Tibial artery (tissue), 4 donors: ENCODE results near the gene CFAP90.

ENCODE experiments used
- DNase-seq, 2 donors: peaks; one replicate each; pipeline ENCODE4 v3.0.0-alpha.2; 2019
- H3K27ac ChIP-seq, 2 donors: fragments of 200-600 bp; sonication (generic) in 1 of 2; 1 replicate in 1 of 2; 2 replicates in 1 of 2; pipeline ENCODE4 v1.5.1; 2018 to 2019; ENCODE audit warnings: mild to moderate bottlenecking in 1 of 2
- H3K27me3 ChIP-seq, 2 donors: fragments of 200-600 bp; sonication (generic) in 1 of 2; one replicate each; pipeline versions ENCODE4 v1.5.1 to v1.6.0; 2016 to 2019
- H3K36me3 ChIP-seq, 3 donors: fragments of 200-600 bp; sonication (generic) in 2 of 3; one replicate each; pipeline ENCODE4 v1.5.1; 2016 to 2019; ENCODE audit warnings: mild to moderate bottlenecking in 2 of 3
- H3K4me1 ChIP-seq, 4 donors: fragments of 200-600 bp; sonication (generic) in 2 of 4; 1 replicate in 3 of 4; 2 replicates in 1 of 4; pipeline ENCODE4 v1.5.1; 2016 to 2019
- H3K4me3 ChIP-seq, 2 donors: fragments of 200-600 bp; sonication (generic) in 1 of 2; 1 replicate in 1 of 2; 2 replicates in 1 of 2; pipeline ENCODE4 v1.5.1; 2018 to 2019; ENCODE audit warnings: mild to moderate bottlenecking in 2 of 2
- H3K9me3 ChIP-seq, 3 donors: fragments of 200-600 bp; sonication (generic) in 1 of 3; one replicate each; pipeline ENCODE4 v1.5.1; 2016 to 2019
- CTCF ChIP-seq, 2 experiments: fragments of 200-600 bp in 1 of 2; fragments of 450-650 bp in 1 of 2; IDR thresholded peaks; one replicate each; pipeline ENCODE4 v1.5.1; 2017 to 2019; ENCODE audit warnings: antibody characterized with exemption in 2 of 2, mild to moderate bottlenecking in 1 of 2, moderate library complexity in 1 of 2
- intact Hi-C: fragments of 100-400 bp; cut with DNase I; formaldehyde crosslinking; loops from one replicate; pipeline ENCODE4 v1.15.0; 2023; ENCODE audit warnings: low total_unique reads

The CFAP90 gene

GRCh38 chr5:7868427-7868772, 17.5 kb upstream of the CFAP90 start:
- peaks cover 0 to 17% (median 9%) of the 10 kb centered on the region in 3 donors for H3K36me3 ChIP-seq
- peak overlapping the region; percentile 83 to 84 for H3K27ac ChIP-seq
- H3K4me1 ChIP-seq = peaks cover 0 to 28% (median 19%) of the 10 kb centered on the region in 4 donors
- no peak for DNase-seq
- no peaks in the 10 kb centered on the region for H3K9me3 ChIP-seq
- TF ChIP-seq CTCF (IDR thresholded peaks at IDR 0.05) = no peak
- peak overlapping the region; percentile 87 to 93 for H3K4me3 ChIP-seq
- intact Hi-C loops = no loop called here
- no peaks in the 10 kb centered on the region for H3K27me3 ChIP-seq

- Histone ChIP-seq H3K4me1 (peaks cover 0 to 28% (median 19%) of the 10 kb centered on the region in 4 donors), H3K36me3 (peaks cover 4 to 25% (median 15%) of the 10 kb centered on the region in 3 donors), H3K27me3 (no peaks in the 10 kb centered on the region), H3K4me3 (no peak overlapping the region), H3K27ac (no peak overlapping the region), H3K9me3 (no peaks in the 10 kb centered on the region)
- DNase-seq = no peak
- TF ChIP-seq CTCF (IDR thresholded peaks at IDR 0.05) = no peak
- intact Hi-C loops = no loop called here
Observed at GRCh38 chr5:7867260-7867659, 16.3 kb upstream of the CFAP90 start.

GRCh38 chr5:7866196-7866595, 15.3 kb upstream of the CFAP90 start:
- Histone ChIP-seq H3K4me1 (peaks cover 0 to 23% (median 18%) of the 10 kb centered on the region in 4 donors), H3K27ac (no peak overlapping the region), H3K4me3 (no peak overlapping the region), H3K9me3 (no peaks in the 10 kb centered on the region), H3K36me3 (peaks cover 13 to 35% (median 20%) of the 10 kb centered on the region in 3 donors), H3K27me3 (no peaks in the 10 kb centered on the region)
- no peak for DNase-seq
- no peak for TF ChIP-seq CTCF (IDR thresholded peaks at IDR 0.05)
- intact Hi-C loops = no loop called here

- no peak overlapping the region for H3K4me3 ChIP-seq
- H3K4me1 ChIP-seq = no peaks in the 10 kb centered on the region
- peaks cover 34 to 56% (median 35%) of the 10 kb centered on the region in 3 donors for H3K36me3 ChIP-seq
- intact Hi-C loops = no loop called here
- H3K27ac ChIP-seq = no peak overlapping the region
- H3K9me3 ChIP-seq = no peaks in the 10 kb centered on the region
- no peak for DNase-seq
- no peaks in the 10 kb centered on the region for H3K27me3 ChIP-seq
- TF ChIP-seq CTCF (IDR thresholded peaks at IDR 0.05) = no peak
Observed at GRCh38 chr5:7857926-7858632, 7.1 kb upstream of the CFAP90 start.

- H3K36me3 ChIP-seq = peaks cover 30 to 49% (median 31%) of the 10 kb centered on the region in 3 donors
- peaks cover 0 to 3% (median 0%) of the 10 kb centered on the region in 4 donors for H3K4me1 ChIP-seq
- no peak for DNase-seq
- H3K27me3 ChIP-seq = no peaks in the 10 kb centered on the region
- no peak for TF ChIP-seq CTCF (IDR thresholded peaks at IDR 0.05)
- intact Hi-C loops = no loop called here
- H3K4me3 ChIP-seq = no peak overlapping the region
- H3K27ac ChIP-seq = no peak overlapping the region
- no peaks in the 10 kb centered on the region for H3K9me3 ChIP-seq
Observed at GRCh38 chr5:7857361-7857760, 6.4 kb upstream of the CFAP90 start.
